NCI-H1694 (cell line): Measurements from ENCODE around the gene MACF1.
"Not testable (repeated sequence)": the region's sequence is repeated elsewhere in the genome, so short reads cannot be mapped to it uniquely, and the experiment has no call there.

Experiments used
- DNase-seq: peaks from one replicate; lab custom pipeline; 2025; lab: John Stamatoyannopoulos, UW

MACF1 gene

GRCh38 chr1:39204441-39205081 lies at the start of gene MACF1:
Gene MACF1 (plus strand): TSS chr1:39204695. CDS start chr1:39205023, 328 bp downstream.
- DNase-seq: no peak

GRCh38 chr1:39157304-39157703 lies 47.2 kb upstream of the MACF1 start:
- DNase-seq: no peak

GRCh38 chr1:39158327-39159086 lies 46.0 kb upstream of the MACF1 start:
- DNase-seq: no peak

- no peak for DNase-seq
These were observed 45.1 kb upstream of the MACF1 start for GRCh38 chr1:39159224-39160036.

- DNase-seq: no peak
These were observed 43.8 kb upstream of the MACF1 start for GRCh38 chr1:39160703-39161102.

- not testable (repeated sequence) for DNase-seq
These were observed 42.7 kb upstream of the MACF1 start for GRCh38 chr1:39161811-39162210.

- DNase-seq: no peak
These were observed 41.0 kb upstream of the MACF1 start for GRCh38 chr1:39163469-39163868.

GRCh38 chr1:39164256-39164655 lies 40.2 kb upstream of the MACF1 start:
- no peak for DNase-seq

GRCh38 chr1:39165049-39165448 lies 39.4 kb upstream of the MACF1 start:
- DNase-seq: no peak

GRCh38 chr1:39165488-39165887 lies 39.0 kb upstream of the MACF1 start:
- no peak for DNase-seq

- DNase-seq: no peak
These were observed 36.8 kb upstream of the MACF1 start for GRCh38 chr1:39167632-39168209.

GRCh38 chr1:39168301-39169080 lies 36.0 kb upstream of the MACF1 start:
- DNase-seq: no peak

GRCh38 chr1:39170731-39171667 lies 33.5 kb upstream of the MACF1 start:
- peak; percentile 22 for DNase-seq

- no peak for DNase-seq
These were observed 31.1 kb upstream of the MACF1 start for GRCh38 chr1:39173119-39173994.

- DNase-seq: no peak
These were observed 30.5 kb upstream of the MACF1 start for GRCh38 chr1:39173995-39174380.

GRCh38 chr1:39174390-39175081 lies 30.0 kb upstream of the MACF1 start:
- no peak for DNase-seq

- no peak for DNase-seq
These were observed 26.8 kb upstream of the MACF1 start for GRCh38 chr1:39177706-39178105.

- DNase-seq: no peak
These were observed 25.7 kb upstream of the MACF1 start for GRCh38 chr1:39178541-39179431.
